ENCODE data around the gene HMGCS2. TPM values are rescaled to one million over a fixed set of nuclear protein-coding genes. Genes with fewer than 3 reads are reported as not detected.
A peak's percentile ranks its signal among the peaks of the same experiment; 100 is the strongest.
"Not testable (repeated sequence)": the region's sequence is repeated elsewhere in the genome, so short reads cannot be mapped to it uniquely, and the experiment has no call there.

The HMGCS2 gene
- polyA plus RNA-seq, 3 donors from 2014 or later: not detected

GRCh38 chr1:119706599-119706998 lies 62.1 kb downstream of the HMGCS2 start:
- H3K4me3 Mint-ChIP-seq, H3K36me3 Mint-ChIP-seq, H3K4me1 Mint-ChIP-seq, H3K27ac Mint-ChIP-seq, DNase-seq: not testable (repeated sequence)
- peaks cover 0 to 21% (median 8%) of the 10 kb centered on the region in 6 donors for H3K9me3 Mint-ChIP-seq
- peaks cover 4 to 17% (median 5%) of the 10 kb centered on the region in 3 donors for H3K27me3 Mint-ChIP-seq (ENCODE audit: low read depth in 3 of 3)

- peaks cover 4 to 32% (median 17%) of the 10 kb centered on the region in 6 donors for H3K9me3 Mint-ChIP-seq
- H3K4me1 Mint-ChIP-seq: no peaks in the 10 kb centered on the region
- H3K4me3 Mint-ChIP-seq: no peak overlapping the region
- no peak for DNase-seq
- H3K27ac Mint-ChIP-seq: no peak overlapping the region
- H3K27me3 Mint-ChIP-seq (ENCODE audit: low read depth in 3 of 3): peaks cover 1 to 12% (median 2%) of the 10 kb centered on the region in 3 donors
- H3K36me3 Mint-ChIP-seq: peaks cover 0 to 3% (median 3%) of the 10 kb centered on the region in 3 donors
These were observed 64.8 kb downstream of the HMGCS2 start for GRCh38 chr1:119703666-119704450.

GRCh38 chr1:119702384-119702783 lies 66.3 kb downstream of the HMGCS2 start:
- Mint-ChIP-seq H3K27me3 (ENCODE audit: low read depth in 3 of 3) (peaks cover 1 to 12% (median 2%) of the 10 kb centered on the region in 3 donors), H3K4me3 (peak overlapping the region in 1 of 5 donors; percentile 5), H3K27ac (no peak overlapping the region), H3K4me1 (no peaks in the 10 kb centered on the region), H3K36me3 (peaks cover 0 to 3% (median 3%) of the 10 kb centered on the region in 3 donors), H3K9me3 (peaks cover 4 to 32% (median 17%) of the 10 kb centered on the region in 6 donors)
- no peak for DNase-seq

GRCh38 chr1:119701659-119702058 lies 67.0 kb downstream of the HMGCS2 start:
- Mint-ChIP-seq H3K9me3 (peaks cover 4 to 32% (median 17%) of the 10 kb centered on the region in 6 donors), H3K4me1 (no peaks in the 10 kb centered on the region), H3K4me3 (no peak overlapping the region), H3K27me3 (ENCODE audit: low read depth in 3 of 3) (peaks cover 1 to 12% (median 2%) of the 10 kb centered on the region in 3 donors), H3K36me3 (peaks cover 0 to 3% (median 3%) of the 10 kb centered on the region in 3 donors), H3K27ac (no peak overlapping the region)
- DNase-seq: no peak

- DNase-seq: no peak
- Mint-ChIP-seq H3K36me3 (peaks cover 0 to 3% (median 3%) of the 10 kb centered on the region in 3 donors), H3K9me3 (peaks cover 4 to 32% (median 17%) of the 10 kb centered on the region in 6 donors), H3K27ac (no peak overlapping the region), H3K27me3 (ENCODE audit: low read depth in 3 of 3) (peaks cover 1 to 12% (median 2%) of the 10 kb centered on the region in 3 donors), H3K4me3 (no peak overlapping the region), H3K4me1 (no peaks in the 10 kb centered on the region)
These were observed 68.4 kb downstream of the HMGCS2 start for GRCh38 chr1:119700326-119700725.

Other genes starting within 250 kb of the HMGCS2 start
- gene ZNF697, start 120.6 kb downstream of the HMGCS2 start, polyA plus RNA-seq: not detected
- gene PHGDH, start 57.0 kb downstream of the HMGCS2 start, polyA plus RNA-seq: 1 to 10 TPM in 2 of 3 donors, not detected in 1; 2.6 to 3.8 TPM
- not detected for gene REG4, start 42.6 kb upstream of the HMGCS2 start, polyA plus RNA-seq
- not detected for gene ADAM30, start 127.6 kb upstream of the HMGCS2 start, polyA plus RNA-seq

All from immature natural killer cell (primary cell).